Breast epithelium (tissue), 3 donors: ENCODE measurements around the gene KRTCAP2.

Experiments used
- CTCF ChIP-seq, 3 donors: fragments of 450-650 bp; IDR thresholded peaks; one replicate each; pipeline ENCODE4 v1.5.1; 2016 to 2017; ENCODE audit warnings: antibody characterized with exemption in 3 of 3, mild to moderate bottlenecking in 3 of 3, moderate library complexity in 3 of 3
- POLR2AphosphoS5 ChIP-seq, 3 donors: sonication (generic); formaldehyde crosslinking; IDR thresholded peaks; one replicate each; pipeline ENCODE4 v1.6.1; 2017; ENCODE audit warnings: antibody characterized with exemption in 3 of 3

DNA sequence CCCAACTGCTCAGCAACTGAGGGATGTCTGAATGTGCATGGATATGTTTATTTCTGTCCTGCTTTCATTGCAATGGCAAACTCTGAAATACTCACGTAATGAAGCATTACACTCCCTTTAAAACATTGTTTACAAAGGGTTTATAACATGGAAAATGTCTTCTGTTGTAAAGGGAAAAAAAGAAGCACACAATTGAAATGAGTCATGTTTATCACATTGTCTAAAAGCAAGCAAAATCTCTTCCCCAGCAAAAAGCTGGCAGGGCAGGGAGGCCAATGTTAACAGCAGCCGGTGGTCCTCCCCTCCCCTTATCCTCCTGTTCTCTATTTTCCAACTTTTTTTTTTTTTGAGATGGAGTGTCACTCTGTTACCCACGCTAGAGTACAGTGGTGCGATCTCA lies 49.3 kb downstream of the KRTCAP2 start:
- TF ChIP-seq CTCF (IDR thresholded peaks at IDR 0.05), result no peak
- TF ChIP-seq POLR2AphosphoS5 (IDR thresholded peaks at IDR 0.05), result no peak
